HCT116 (cell line): Measurements from ENCODE around the gene PIEZO2. TPM values are rescaled to one million over a fixed set of nuclear protein-coding genes. Genes with fewer than 3 reads are reported as not detected.

Experiments
- ATAC-seq: fragments of 200-7000 bp; cut with Tn5 transposase; 2 replicates; pipeline ENCODE4 v1.9.1; 2020; ENCODE audit warnings: mild to moderate bottlenecking, moderate library complexity
- BruUV-seq: library from RNA; stranded (reverse); fragments of 400-500 nt; replicated peaks from 2 replicates; lab custom pipeline; 2021; lab: Mats Ljungman, UMichigan
- CTCF ChIA-PET: fragments of 300-600 bp; sonication (Branson Sonifier 250); formaldehyde crosslinking; loops from one replicate; lab custom pipeline; 2021; ENCODE audit warnings: antibody characterized with exemption; lab: Charles Lee
- POLR2A ChIA-PET: fragments of 300-600, 350-600 bp; sonication (Branson Sonifier 250); formaldehyde crosslinking; loops from one replicate; lab custom pipeline; 2021; ENCODE audit warnings: antibody characterized with exemption; lab: Charles Lee
- RAD21 ChIA-PET, 2 experiments: fragments of 300-600 bp; sonication (Branson Sonifier 250); formaldehyde crosslinking; loops; one replicate each; lab custom pipeline; 2023; ENCODE audit warnings: low total read pairs in 2 of 2; ENCODE audit not compliant: uncharacterized antibody in 2 of 2, unreplicated experiment in 2 of 2, low non-redundant PET in 1 of 2; lab: Charles Lee
- DNase-seq: peaks from one replicate; pipeline ENCODE4 v3.0.0-alpha.2; 2010; ENCODE audit warnings: low read depth, low spot score
- H2AFZ ChIP-seq: fragments of 200-600 bp; shearing (Covaris generic), sonication (generic); 2 replicates; pipeline ENCODE4 v1.6.1; 2017; ENCODE audit warnings: low read depth, mixed run types, mixed read lengths, antibody characterized with exemption, low read length; ENCODE audit not compliant: poor library complexity, severe bottlenecking
- H3K27ac ChIP-seq: 2 replicates; pipeline ENCODE4 v1.5.1; 2012; ENCODE audit warnings: low read depth, low read length
- H3K27me3 ChIP-seq: fragments of 200-600 bp; sonication (generic); 2 replicates; pipeline ENCODE4 v1.6.1; 2016; ENCODE audit warnings: mixed run types, low read length, mixed read lengths; ENCODE audit not compliant: insufficient read depth
- H3K36me3 ChIP-seq, 2 experiments: fragments of 200-500 bp in 1 of 2; fragments of 200-600 bp in 1 of 2; sonication (Bioruptor generic) in 1 of 2; sonication (generic) in 1 of 2; 2 replicates each; pipeline versions ENCODE4 v1.5.1 to v1.6.1; 2014 to 2016; ENCODE audit warnings: low read length in 2 of 2, inconsistent platforms in 1 of 2, mixed read lengths in 1 of 2, mixed run types in 1 of 2; ENCODE audit not compliant: insufficient read depth in 2 of 2, control insufficient read depth in 1 of 2
- H3K4me1 ChIP-seq, 2 experiments: fragments of 200-600 bp in 1 of 2; sonication (generic) in 1 of 2; 2 replicates each; pipeline versions ENCODE4 v1.5.1 to v1.6.1; 2012 to 2017; ENCODE audit warnings: low read length in 2 of 2, inconsistent platforms in 1 of 2, mild to moderate bottlenecking in 1 of 2, mixed read lengths in 1 of 2, mixed run types in 1 of 2, moderate library complexity in 1 of 2; ENCODE audit not compliant: insufficient read depth in 2 of 2, control insufficient read depth in 1 of 2
- H3K4me2 ChIP-seq: fragments of 200-600 bp; sonication (generic); 2 replicates; pipeline ENCODE4 v1.6.1; 2017; ENCODE audit warnings: mixed run types, low read length, mixed read lengths
- H3K4me3 ChIP-seq, 2 experiments: fragments of 200-600 bp in 1 of 2; sonication (generic) in 1 of 2; replicated peaks in 1 of 2; 2 replicates each; pipeline ENCODE4 v1.5.1; 2011 to 2016; ENCODE audit warnings: low read length in 2 of 2, control low read depth in 1 of 2, low read depth in 1 of 2, mild to moderate bottlenecking in 1 of 2, mixed read lengths in 1 of 2, mixed run types in 1 of 2
- H3K79me2 ChIP-seq: fragments of 200-600 bp; sonication (generic); 2 replicates; pipeline ENCODE4 v1.6.1; 2017; ENCODE audit warnings: mild to moderate bottlenecking, mixed run types, low read length, moderate library complexity, mixed read lengths; ENCODE audit not compliant: insufficient read depth
- H3K9ac ChIP-seq: fragments of 200-600 bp; sonication (generic); 2 replicates; pipeline ENCODE4 v1.6.1; 2016; ENCODE audit warnings: low read length, mixed read lengths
- H3K9me2 ChIP-seq: fragments of 200-600 bp; sonication (generic), shearing (Covaris generic); 2 replicates; pipeline ENCODE4 v1.6.1; 2017; ENCODE audit warnings: mixed run types, mild to moderate bottlenecking, moderate library complexity; ENCODE audit not compliant: insufficient read depth
- H3K9me3 ChIP-seq, 2 experiments: fragments of 200-500 bp in 1 of 2; fragments of 200-600 bp in 1 of 2; sonication (Bioruptor generic) in 1 of 2; sonication (generic) in 1 of 2; 2 replicates each; pipeline ENCODE4 v1.6.1; 2014 to 2017; ENCODE audit warnings: low read length in 2 of 2, mixed read lengths in 2 of 2, inconsistent platforms in 1 of 2, low read depth in 1 of 2, mild to moderate bottlenecking in 1 of 2, mixed run types in 1 of 2, moderate library complexity in 1 of 2; ENCODE audit not compliant: control insufficient read depth in 1 of 2, insufficient read depth in 1 of 2
- H4K20me1 ChIP-seq: fragments of 200-600 bp; sonication (generic), shearing (Covaris generic); 2 replicates; pipeline ENCODE4 v1.6.1; 2017; ENCODE audit warnings: mixed run types, mild to moderate bottlenecking, moderate library complexity; ENCODE audit not compliant: insufficient read depth
- CBX3 ChIP-seq: IDR thresholded peaks from 2 replicates; pipeline ENCODE4 v1.6.1; 2012; ENCODE audit warnings: low read depth
- CEBPB ChIP-seq: IDR thresholded peaks from 2 replicates; pipeline ENCODE4 v1.6.1; 2012; ENCODE audit warnings: low read depth
- EZH2phosphoT487 ChIP-seq: fragments of 200-600 bp; IDR thresholded peaks from 2 replicates; pipeline ENCODE4 v1.6.1; 2018; ENCODE audit warnings: antibody characterized with exemption, borderline replicate concordance
- FOSL1 ChIP-seq: IDR thresholded peaks from 2 replicates; pipeline ENCODE4 v1.6.1; 2012; ENCODE audit warnings: low read depth
- RAD21 ChIP-seq: IDR thresholded peaks from 2 replicates; pipeline ENCODE4 v1.6.1; 2012; ENCODE audit warnings: low read depth, mild to moderate bottlenecking
- SIN3A ChIP-seq: IDR thresholded peaks from 2 replicates; pipeline ENCODE4 v1.6.1; 2012; ENCODE audit warnings: low read depth
- SRF ChIP-seq: IDR thresholded peaks from 2 replicates; pipeline ENCODE4 v1.6.1; 2012; ENCODE audit warnings: low read depth
- YY1 ChIP-seq: IDR thresholded peaks from 2 replicates; pipeline ENCODE4 v1.6.1; 2011; ENCODE audit warnings: low read length, low read depth, moderate library complexity, mild to moderate bottlenecking; ENCODE audit not compliant: insufficient replicate concordance; ENCODE audit errors: extremely low read depth
- ZFX ChIP-seq: fragments of 450-650 bp; IDR thresholded peaks from 2 replicates; pipeline ENCODE4 v1.6.1; 2017
- ZNF274 ChIP-seq: fragments of 200-500 bp; sonication (Bioruptor generic); IDR thresholded peaks from 2 replicates; pipeline ENCODE4 v1.6.1; 2014; ENCODE audit warnings: mild to moderate bottlenecking, low read depth, low read length, inconsistent platforms
- intact Hi-C: fragments of 100-400 bp; cut with micrococcal nuclease; formaldehyde crosslinking; loops from 2 replicates; pipeline ENCODE4 v1.10.0; 2022
- total RNA-seq: library from RNA; stranded (reverse); gene quantifications from one replicate; pipeline ENCODE4 v1.2.1, GENCODE V29; 2021; ENCODE audit not compliant: unreplicated experiment

Gene PIEZO2
- total RNA-seq, 1 experiment from 2014 or later = 0.34 TPM

DNA sequence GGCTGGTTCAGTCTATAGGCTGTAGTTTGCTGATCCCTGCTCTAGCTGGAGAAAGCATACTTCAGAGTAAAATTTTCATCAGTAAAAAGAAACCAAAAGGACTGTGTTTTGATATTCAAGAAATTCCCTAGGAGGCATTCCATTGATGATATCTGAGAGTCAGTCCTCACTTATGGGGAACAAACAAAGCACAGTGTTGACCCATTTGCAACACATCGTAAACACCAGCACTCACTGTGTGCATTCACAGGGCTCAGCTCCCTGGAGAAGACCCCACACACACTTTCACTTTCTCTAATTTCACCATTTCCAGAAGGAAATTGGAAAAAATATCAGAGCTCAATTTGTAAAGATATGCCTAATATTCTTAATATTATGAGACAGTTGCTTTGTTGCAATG, 147.1 kb downstream of the PIEZO2 start:
- no peak overlapping the region for H3K27ac ChIP-seq
- no peak for ATAC-seq
- TF ChIP-seq YY1 (no peak), CEBPB (no peak), SRF (no peak), CBX3 (no peak), EZH2phosphoT487 (no peak), ZFX (no peak)
- DNase-seq = no peak
- intact Hi-C loops = no loop called here
- peaks cover 10% of the 10 kb centered on the region for H3K27me3 ChIP-seq
- H3K9ac ChIP-seq = no peak overlapping the region
- no peak overlapping the region for H3K4me3 ChIP-seq
- no peaks in the 10 kb centered on the region for H4K20me1 ChIP-seq
- no peaks in the 10 kb centered on the region; a peak in 1 of 4 replicates for H3K9me3 ChIP-seq
- no peak overlapping the region for H3K4me2 ChIP-seq
- RAD21 ChIA-PET = no interaction called here
- H3K9me2 ChIP-seq = no peaks in the 10 kb centered on the region
- CTCF ChIA-PET = no interaction called here
- H3K79me2 ChIP-seq = no peaks in the 10 kb centered on the region
- POLR2A ChIA-PET = no interaction called here
- no TSS peak for BruUV-seq
- H3K4me1 ChIP-seq = no peaks in the 10 kb centered on the region
- no peak overlapping the region for H2AFZ ChIP-seq
- H3K36me3 ChIP-seq = no peaks in the 10 kb centered on the region

GRCh38 chr18:11000071-11000470, 149.3 kb downstream of the PIEZO2 start:
- H4K20me1 ChIP-seq = no peaks in the 10 kb centered on the region
- no peak for TF ChIP-seq SIN3A
- TF ChIP-seq RAD21 = no peak
- no peak for TF ChIP-seq FOSL1
- no peak for TF ChIP-seq ZNF274

More at GRCh38 chr18:11000071-11000470, 149.3 kb downstream of the PIEZO2 start:
- no peak overlapping the region for H3K4me3 ChIP-seq
- ATAC-seq (no peak), DNase-seq (no peak)
- H3K27me3 ChIP-seq = peaks cover 8% of the 10 kb centered on the region
- no peak overlapping the region for H3K4me2 ChIP-seq
- no peaks in the 10 kb centered on the region for H3K79me2 ChIP-seq
- no peaks in the 10 kb centered on the region for H3K4me1 ChIP-seq
- no peak overlapping the region for H2AFZ ChIP-seq
- H3K9me3 ChIP-seq = peaks cover 0 to 4% of the 10 kb centered on the region in 2 experiments; a peak in 2 of 4 replicates
- RAD21 ChIA-PET = no interaction called here
- no peak overlapping the region for H3K9ac ChIP-seq
- CTCF ChIA-PET = no interaction called here
- no peaks in the 10 kb centered on the region for H3K9me2 ChIP-seq
- BruUV-seq = no TSS peak
- H3K27ac ChIP-seq = no peak overlapping the region
- POLR2A ChIA-PET = no interaction called here
- no peaks in the 10 kb centered on the region for H3K36me3 ChIP-seq
- intact Hi-C loops = no loop called here
